ENCODE measurements around the gene RNF186.

- TF ChIP-seq ZSCAN23 (tag by site-specific recombination; IDR thresholded peaks at IDR 0.05), result no peak
- no peak for TF ChIP-seq CTCF (tag by site-specific recombination; IDR thresholded peaks at IDR 0.05)
- no peak for TF ChIP-seq ZNF10 (tag by site-specific recombination; IDR thresholded peaks at IDR 0.05)
- TF ChIP-seq ZBTB49 (tag by site-specific recombination; IDR thresholded peaks at IDR 0.05; ENCODE audit: low read depth), result no peak
- TF ChIP-seq ZNF404 (tag by site-specific recombination; IDR thresholded peaks at IDR 0.05), result no peak
- TF ChIP-seq ZNF24 (tag by site-specific recombination; IDR thresholded peaks at IDR 0.05), result no peak
- TF ChIP-seq, protein P1, sequence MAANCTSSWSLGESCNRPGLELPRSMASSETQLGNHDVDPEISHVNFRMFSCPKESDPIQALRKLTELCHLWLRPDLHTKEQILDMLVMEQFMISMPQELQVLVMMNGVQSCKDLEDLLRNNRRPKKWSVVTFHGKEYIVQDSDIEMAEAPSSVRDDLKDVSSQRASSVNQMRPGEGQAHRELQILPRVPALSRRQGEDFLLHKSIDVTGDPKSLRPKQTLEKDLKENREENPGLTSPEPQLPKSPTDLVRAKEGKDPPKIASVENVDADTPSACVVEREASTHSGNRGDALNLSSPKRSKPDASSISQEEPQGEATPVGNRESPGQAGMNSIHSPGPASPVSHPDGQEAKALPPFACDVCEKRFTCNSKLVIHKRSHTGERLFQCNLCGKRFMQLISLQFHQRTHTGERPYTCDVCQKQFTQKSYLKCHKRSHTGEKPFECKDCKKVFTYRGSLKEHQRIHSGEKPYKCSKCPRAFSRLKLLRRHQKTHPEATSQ (tag by site-specific recombination; IDR thresholded peaks at IDR 0.05), result no peak
- TF ChIP-seq YY2 (tag by site-specific recombination; IDR thresholded peaks at IDR 0.05), result no peak
- TF ChIP-seq ZNF2 (tag by site-specific recombination; IDR thresholded peaks at IDR 0.05), result no peak
- no peak for TF ChIP-seq ZNF449 (tag by site-specific recombination; IDR thresholded peaks at IDR 0.05)
These were observed 31.3 kb upstream of the RNF186 start for GRCh38 chr1:19846338-19846737.
